WTC11 (cell line): ENCODE measurements around the gene AQP4.

Experiments used
- CTCF ChIP-seq: fragments of 200-600 bp; IDR thresholded peaks from 2 replicates; pipeline ENCODE4 v1.8.0; 2022; ENCODE audit warnings: antibody characterized with exemption
- JAZF1 ChIP-seq: fragments of 250-450 bp; sonication (Bioruptor Pico); IDR thresholded peaks from 2 replicates; pipeline ENCODE4 v1.9.0; 2021; ENCODE audit warnings: moderate library complexity, mild to moderate bottlenecking, inconsistent platforms
- NR3C1 ChIP-seq: sonication (generic); formaldehyde crosslinking; conservative IDR thresholded peaks from 2 replicates; pipeline ENCODE4 v1.8.1; 2023; ENCODE audit warnings: low read depth, mild to moderate bottlenecking, missing genetic modification reagents

DNA sequence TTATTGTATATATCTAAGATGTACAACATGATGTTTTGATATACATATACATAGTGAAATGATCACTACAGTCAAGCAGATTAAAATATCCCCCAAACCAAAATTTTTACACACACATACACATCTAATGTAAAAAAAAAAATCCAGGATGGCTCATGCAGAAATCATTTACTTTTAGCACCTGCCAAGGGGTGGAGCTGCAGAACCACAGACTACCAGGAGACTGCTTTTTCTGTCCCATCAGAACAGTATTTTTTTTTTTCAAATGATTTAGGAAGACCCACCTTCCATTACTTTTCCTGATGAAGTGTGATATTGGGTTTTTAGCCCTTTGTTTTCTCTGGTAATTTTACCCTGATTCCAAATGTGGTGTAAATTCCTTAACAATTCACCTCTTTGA is 61.9 kb downstream of the AQP4 start:
- TF ChIP-seq JAZF1: no peak
- TF ChIP-seq CTCF: no peak
- no peak for TF ChIP-seq NR3C1
